Thyroid gland (tissue), 4 donors: ENCODE results near the gene DNPH1.

Experiments used
- CTCF ChIP-seq, 6 experiments: fragments of 200-600 bp in 3 of 6; fragments of 450-650 bp in 3 of 6; sonication (generic) in 3 of 6; IDR thresholded peaks; one replicate each; pipeline ENCODE4 v1.5.1; 2016 to 2019; ENCODE audit warnings: antibody characterized with exemption in 6 of 6, mild to moderate bottlenecking in 2 of 6, inconsistent platforms in 1 of 6, moderate library complexity in 1 of 6
- POLR2A ChIP-seq, 2 donors: fragments of 450-650 bp; IDR thresholded peaks; one replicate each; pipeline ENCODE4 v1.6.1; 2017; ENCODE audit warnings: antibody characterized with exemption in 2 of 2, mild to moderate bottlenecking in 2 of 2, moderate library complexity in 1 of 2

- TF ChIP-seq POLR2A (IDR thresholded peaks at IDR 0.05), result no peak
- no peak for TF ChIP-seq CTCF (IDR thresholded peaks at IDR 0.05)
Measured at GRCh38 chr6:43178951-43179830, 50.1 kb downstream of the DNPH1 start.
